Gastroesophageal sphincter (tissue), 3 donors: ENCODE results near the gene C1RL.

ENCODE experiments used
- EP300 ChIP-seq: sonication (generic); formaldehyde crosslinking; IDR thresholded peaks from one replicate; pipeline ENCODE4 v1.6.1; 2017; ENCODE audit warnings: antibody characterized with exemption, mild to moderate bottlenecking
- TF ChIP-seq, protein P1 (sequence below), 4 experiments: fragments of 200-600 bp in 2 of 4; fragments of 450-650 bp in 2 of 4; sonication (generic) in 1 of 4; IDR thresholded peaks; one replicate each; pipeline ENCODE4 v1.5.1; 2017 to 2019; ENCODE audit warnings: antibody characterized with exemption in 4 of 4, mild to moderate bottlenecking in 2 of 4, moderate library complexity in 2 of 4

DNA sequence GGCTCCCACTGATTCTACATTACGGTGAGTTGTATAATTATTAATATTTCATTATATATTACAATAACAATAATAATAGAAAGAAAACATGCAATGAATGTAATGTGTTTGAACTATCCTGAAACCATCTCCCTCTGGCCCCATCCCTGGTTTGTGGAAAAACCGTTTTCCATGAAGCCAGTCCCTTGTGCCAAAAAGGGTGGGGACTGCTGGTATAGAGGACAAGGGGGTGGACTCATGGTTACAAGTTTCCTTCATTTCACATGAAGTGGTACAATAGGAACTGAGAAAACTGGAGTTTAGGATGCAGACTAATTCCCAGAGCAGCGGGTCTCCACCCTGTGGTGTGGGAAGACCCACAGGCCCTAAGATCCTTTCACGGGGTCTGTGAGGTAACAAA lies 3.0 kb upstream of the C1RL start:
- TF ChIP-seq, protein P1, sequence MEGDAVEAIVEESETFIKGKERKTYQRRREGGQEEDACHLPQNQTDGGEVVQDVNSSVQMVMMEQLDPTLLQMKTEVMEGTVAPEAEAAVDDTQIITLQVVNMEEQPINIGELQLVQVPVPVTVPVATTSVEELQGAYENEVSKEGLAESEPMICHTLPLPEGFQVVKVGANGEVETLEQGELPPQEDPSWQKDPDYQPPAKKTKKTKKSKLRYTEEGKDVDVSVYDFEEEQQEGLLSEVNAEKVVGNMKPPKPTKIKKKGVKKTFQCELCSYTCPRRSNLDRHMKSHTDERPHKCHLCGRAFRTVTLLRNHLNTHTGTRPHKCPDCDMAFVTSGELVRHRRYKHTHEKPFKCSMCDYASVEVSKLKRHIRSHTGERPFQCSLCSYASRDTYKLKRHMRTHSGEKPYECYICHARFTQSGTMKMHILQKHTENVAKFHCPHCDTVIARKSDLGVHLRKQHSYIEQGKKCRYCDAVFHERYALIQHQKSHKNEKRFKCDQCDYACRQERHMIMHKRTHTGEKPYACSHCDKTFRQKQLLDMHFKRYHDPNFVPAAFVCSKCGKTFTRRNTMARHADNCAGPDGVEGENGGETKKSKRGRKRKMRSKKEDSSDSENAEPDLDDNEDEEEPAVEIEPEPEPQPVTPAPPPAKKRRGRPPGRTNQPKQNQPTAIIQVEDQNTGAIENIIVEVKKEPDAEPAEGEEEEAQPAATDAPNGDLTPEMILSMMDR (IDR thresholded peaks at IDR 0.05), result no peak
- no peak for TF ChIP-seq EP300
